Small intestine (tissue), 7 donors: ENCODE data around the gene LCN2. TPM values are rescaled to one million over a fixed set of nuclear protein-coding genes. Genes with fewer than 3 reads are reported as not detected.
A peak's percentile ranks its signal among the peaks of the same experiment; 100 is the strongest.

Experiments used
- DNase-seq, 2 donors: peaks; one replicate each; pipeline versions ENCODE4 v3.0.0 to v3.0.0-alpha.2; 2013
- FAIRE-seq: peaks from 2 replicates; lab custom pipeline; 2012; peaks lifted over from hg19 to GRCh38; lab: Jason Lieb, UNC
- H3K27ac ChIP-seq, 3 donors: one replicate each; pipeline ENCODE4 v1.5.1; 2013; ENCODE audit warnings: low read length in 2 of 3, mild to moderate bottlenecking in 2 of 3, control low read depth in 1 of 3, inconsistent platforms in 1 of 3, low read depth in 1 of 3, moderate library complexity in 1 of 3
- H3K27me3 ChIP-seq, 3 donors: one replicate each; pipeline ENCODE4 v1.6.1; 2013; ENCODE audit warnings: low read length in 3 of 3, inconsistent platforms in 1 of 3; ENCODE audit not compliant: control insufficient read depth in 3 of 3, insufficient read depth in 3 of 3
- H3K36me3 ChIP-seq, 3 donors: one replicate each; pipeline ENCODE4 v1.6.1; 2013; ENCODE audit warnings: low read length in 3 of 3, inconsistent platforms in 1 of 3, low read depth in 1 of 3, mild to moderate bottlenecking in 1 of 3, moderate library complexity in 1 of 3; ENCODE audit not compliant: control insufficient read depth in 3 of 3, insufficient read depth in 2 of 3
- H3K4me1 ChIP-seq, 3 donors: one replicate each; pipeline ENCODE4 v1.6.1; 2013; ENCODE audit warnings: low read length in 2 of 3, inconsistent platforms in 1 of 3, low read depth in 1 of 3, mild to moderate bottlenecking in 1 of 3, moderate library complexity in 1 of 3; ENCODE audit not compliant: control insufficient read depth in 3 of 3, insufficient read depth in 2 of 3
- H3K4me3 ChIP-seq, 3 donors: one replicate each; pipeline ENCODE4 v1.5.1; 2013; ENCODE audit warnings: low read length in 3 of 3, control low read depth in 1 of 3, inconsistent platforms in 1 of 3, low read depth in 1 of 3, mild to moderate bottlenecking in 1 of 3, moderate library complexity in 1 of 3
- H3K9me3 ChIP-seq, 2 donors: one replicate each; pipeline ENCODE4 v1.6.1; 2013; ENCODE audit warnings: low read depth in 1 of 2, low read length in 1 of 2; ENCODE audit not compliant: control insufficient read depth in 2 of 2, insufficient read depth in 1 of 2
- WGBS, 3 donors: extraction: QIAGEN DNeasy Blood & Tissue Kit; methylation state at CpG; one replicate each; pipeline ENCODE4 v1.1.7; 2013; 5-methylcytosine and 5-hydroxymethylcytosine counted together
- polyA plus RNA-seq, 4 donors: library from polyadenylated mRNA; stranded (reverse) in 3 of 4; unstranded in 1 of 4; fragments of 200-250 nt in 3 of 4; fragments of 120-200 nt in 1 of 4; gene quantifications; one replicate each; pipeline versions ENCODE4 v1.2.1 to v1.2.3, GENCODE V29; 2013
- donor health status: healthy with polysubstance abuse.
- donor health status: control.
- donor health status: control.
- donor health status: Bipolar disorder and iron deficiency.
- donor health status: healthy.

LCN2 gene
- polyA plus RNA-seq, 4 donors, result 1.6 to 582 (median 3.7) TPM

DNA sequence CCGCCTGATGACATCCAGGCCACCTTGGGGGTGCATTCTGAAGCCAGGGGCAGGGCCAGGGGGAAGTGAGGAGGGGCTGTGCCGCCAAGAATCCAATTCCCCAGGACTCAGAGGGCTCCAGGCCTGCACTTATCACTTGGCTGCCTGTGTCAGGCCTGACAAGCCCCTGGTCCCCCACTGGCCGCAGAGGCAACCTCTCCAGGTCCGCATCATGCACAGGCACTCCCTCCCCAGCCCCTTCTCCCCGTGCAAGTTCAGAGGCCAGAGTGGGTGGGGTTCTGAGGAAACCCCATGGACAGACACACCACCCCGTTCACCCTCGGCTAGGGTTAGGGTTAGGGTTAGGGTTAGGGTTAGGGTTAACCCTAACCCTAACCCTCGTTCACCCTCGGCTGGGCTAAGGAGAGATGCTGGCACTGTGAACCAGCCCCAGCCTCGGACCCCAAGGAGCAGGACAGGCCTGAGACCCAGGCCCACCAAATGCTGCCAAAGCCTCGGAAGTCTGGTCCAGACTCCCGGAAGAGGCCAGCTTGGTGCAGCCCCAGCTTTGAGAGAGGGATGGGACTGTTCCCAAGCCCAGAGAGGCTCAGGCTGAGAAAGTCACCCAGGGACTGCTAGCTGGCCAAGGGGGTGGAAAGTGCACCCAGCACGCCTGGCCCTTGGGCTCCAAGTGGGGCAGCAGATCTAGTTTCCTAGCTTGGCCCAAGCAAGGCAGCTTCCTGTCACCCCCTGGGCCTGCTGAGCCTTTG lies 4.9 kb downstream of the LCN2 start:
- H3K27ac ChIP-seq, result no peak overlapping the region
- H3K27me3 ChIP-seq, result no peaks in the 10 kb centered on the region
- no peaks in the 10 kb centered on the region for H3K9me3 ChIP-seq
- DNase-seq (no peak), FAIRE-seq (no peak)
- no peak overlapping the region for H3K4me3 ChIP-seq
- H3K36me3 ChIP-seq, result no peaks in the 10 kb centered on the region
- WGBS, 3 donors, result 78 to 87% (median 82%) methylated on average over 13 of the region's 13 CpGs
- peaks cover 0 to 20% (median 4%) of the 10 kb centered on the region in 3 donors for H3K4me1 ChIP-seq

DNA sequence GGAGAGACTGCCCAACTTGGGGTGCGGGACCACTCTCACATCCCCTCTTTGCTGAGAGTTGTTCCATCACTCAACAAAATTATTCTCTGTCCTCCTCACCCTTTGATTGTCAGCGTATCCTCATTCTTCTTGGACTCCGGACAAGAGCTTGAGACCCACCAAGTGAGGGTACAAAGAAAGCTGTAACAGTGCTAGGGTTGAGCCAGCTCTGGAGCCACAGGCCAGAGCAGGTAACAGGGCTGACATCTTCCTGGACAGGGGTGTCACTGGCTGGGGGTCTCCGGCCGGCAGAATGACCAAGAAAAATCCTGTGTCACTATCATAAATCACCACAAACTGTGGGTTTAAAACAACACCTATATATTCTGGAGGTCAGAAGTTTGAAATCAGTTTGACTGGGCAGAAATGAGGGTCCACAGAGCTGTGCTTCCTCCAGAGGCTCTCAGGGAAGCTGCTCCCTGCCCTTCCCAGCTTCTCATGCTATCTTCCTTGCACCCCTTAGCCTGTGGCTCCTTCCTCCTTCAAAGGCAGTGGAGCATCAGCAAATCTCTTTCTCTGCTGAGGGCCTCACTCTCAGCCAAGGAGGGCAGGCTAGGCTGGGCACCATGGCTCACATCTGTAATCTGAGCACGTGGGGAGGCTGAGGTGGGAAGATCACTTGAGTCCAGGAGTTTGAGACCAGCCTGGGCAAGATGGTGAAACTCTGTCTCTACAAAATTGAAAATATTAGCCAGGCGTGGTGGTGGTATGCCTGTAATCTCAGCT lies 6.7 kb downstream of the LCN2 start:
- no peak for FAIRE-seq
- WGBS, 3 donors, result 81 to 91% (median 86%) methylated on average over 7 of the region's 7 CpGs
- no peaks in the 10 kb centered on the region for H3K27me3 ChIP-seq

DNA sequence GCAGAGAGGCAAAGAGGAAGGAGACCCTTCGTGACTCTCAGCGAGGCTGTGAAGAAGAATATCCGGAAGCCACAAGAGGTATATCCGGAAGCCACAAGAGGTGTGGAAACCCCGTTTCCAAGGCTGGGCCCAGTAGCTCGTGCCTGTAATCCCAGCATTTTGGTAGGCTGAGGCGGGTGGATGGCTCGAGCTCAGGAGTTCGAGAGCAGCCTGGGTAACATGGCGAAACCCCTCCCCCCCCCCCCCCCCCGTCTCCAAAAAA lies 10.2 kb downstream of the LCN2 start:
- no peaks in the 10 kb centered on the region for H3K27me3 ChIP-seq
- peak overlapping the region; percentile 61 to 80 (median 71) for H3K27ac ChIP-seq
- peaks cover 0 to 11% (median 0%) of the 10 kb centered on the region in 3 donors for H3K4me1 ChIP-seq
- DNase-seq (peak in 1 of 2 donors; percentile 28), FAIRE-seq (no peak)
- no peaks in the 10 kb centered on the region for H3K9me3 ChIP-seq
- peaks cover 0 to 28% (median 3%) of the 10 kb centered on the region in 3 donors for H3K36me3 ChIP-seq
- peak overlapping the region; percentile 38 to 53 (median 45) for H3K4me3 ChIP-seq
- 23 to 34% (median 34%) methylated on average over 11 of the region's 11 CpGs for WGBS, 3 donors

More for the DNA sequence above, 6.7 kb downstream of the LCN2 start:
- H3K27ac ChIP-seq, result no peak overlapping the region
- DNase-seq, result no peak
- peaks cover 0 to 15% (median 0%) of the 10 kb centered on the region in 3 donors for H3K4me1 ChIP-seq
- H3K9me3 ChIP-seq, result no peaks in the 10 kb centered on the region
- H3K4me3 ChIP-seq, result no peak overlapping the region
- no peaks in the 10 kb centered on the region for H3K36me3 ChIP-seq

DNA sequence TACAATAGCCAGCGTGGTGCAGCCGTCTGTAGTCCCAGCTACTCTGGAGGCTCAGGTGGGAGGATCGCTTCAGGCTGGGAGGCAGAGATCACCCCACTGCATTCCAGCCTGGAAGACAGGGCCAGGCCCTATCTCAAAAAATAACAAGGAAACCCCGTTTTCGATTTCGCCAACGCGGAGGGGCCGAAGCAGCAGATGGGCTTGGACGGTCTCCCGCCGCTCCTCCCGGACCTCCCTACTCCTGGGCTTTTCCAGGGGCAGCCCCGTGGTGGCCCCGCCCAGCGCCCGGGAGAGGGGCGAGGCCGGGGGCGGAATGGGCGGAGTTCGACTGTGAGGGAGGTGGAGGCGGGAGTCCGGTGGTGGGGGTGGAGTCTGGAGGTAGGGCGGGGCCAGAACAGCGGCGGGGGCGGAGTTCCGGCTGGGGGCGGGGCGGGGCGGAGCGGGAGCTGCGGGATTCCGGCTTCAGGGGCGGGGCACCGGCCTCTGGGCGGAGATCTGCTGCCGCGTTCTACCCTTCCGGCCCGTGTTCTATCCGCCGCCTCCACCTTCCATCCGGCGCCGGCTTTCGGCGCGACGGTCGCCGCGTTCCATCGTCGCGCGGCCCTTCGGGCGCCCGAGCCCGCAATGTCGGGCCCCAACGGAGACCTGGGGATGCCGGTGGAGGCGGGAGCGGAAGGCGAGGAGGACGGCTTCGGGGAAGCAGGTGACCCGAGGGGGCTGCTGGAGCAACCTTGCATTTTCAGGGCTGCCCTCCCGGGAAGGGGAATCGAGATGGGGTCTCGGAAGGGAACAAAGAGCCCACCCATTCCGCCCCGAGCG lies 10.7 kb downstream of the LCN2 start, which contains the start of gene BBLN:
TSS of gene BBLN (plus strand) at position 482 of the 819 bp plus-strand sequence. CDS start at position 625, 143 bp downstream.
- Histone ChIP-seq H3K27me3 (no peaks in the 10 kb centered on the region), H3K4me3 (peak within 1 kb of the TSS; percentile 70 to 79 (median 76)), H3K27ac (peak within 1 kb of the TSS; percentile 61 to 86 (median 71)), H3K9me3 (no peaks in the 10 kb centered on the region), H3K36me3 (peaks cover 0 to 34% (median 3%) of the 10 kb centered on the region in 3 donors), H3K4me1 (peaks cover 0 to 11% (median 0%) of the 10 kb centered on the region in 3 donors)
- no peak for FAIRE-seq
- peak; percentile 94 to 95 for DNase-seq
- 0 to 1% (median 1%) methylated on average over 61 to 76 of the region's 77 CpGs for WGBS, 3 donors

DNA sequence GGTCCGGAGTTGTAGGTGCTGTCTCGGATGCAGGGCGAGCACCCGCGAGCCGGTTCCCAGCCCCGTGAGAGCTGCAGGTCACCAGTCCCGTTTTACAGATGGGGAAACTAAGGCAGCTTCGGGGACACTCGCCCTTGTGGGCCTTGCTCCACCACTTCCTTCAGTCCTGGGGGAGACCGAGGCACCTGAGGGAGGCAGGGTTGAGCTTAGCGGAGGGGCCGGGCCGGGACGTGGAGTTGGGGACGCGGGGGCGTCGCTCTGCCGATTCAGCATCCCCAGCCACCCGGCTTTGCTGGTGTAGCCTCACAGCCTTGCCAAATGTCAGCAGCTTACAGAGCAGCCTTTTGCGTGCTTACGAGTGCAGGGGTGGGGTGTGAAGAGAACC lies 11.3 kb downstream of the LCN2 start:
- 1% methylated on average over 22 to 23 of the region's 23 CpGs for WGBS, 3 donors
- Histone ChIP-seq H3K27ac (peak overlapping the region in 2 of 3 donors; percentile 37 to 86), H3K9me3 (no peaks in the 10 kb centered on the region), H3K27me3 (no peaks in the 10 kb centered on the region), H3K4me1 (peaks cover 0 to 11% (median 0%) of the 10 kb centered on the region in 3 donors), H3K36me3 (peaks cover 0 to 39% (median 3%) of the 10 kb centered on the region in 3 donors), H3K4me3 (peak overlapping the region; percentile 70 to 79 (median 76))
- FAIRE-seq, result no peak
- DNase-seq, result no peak

DNA sequence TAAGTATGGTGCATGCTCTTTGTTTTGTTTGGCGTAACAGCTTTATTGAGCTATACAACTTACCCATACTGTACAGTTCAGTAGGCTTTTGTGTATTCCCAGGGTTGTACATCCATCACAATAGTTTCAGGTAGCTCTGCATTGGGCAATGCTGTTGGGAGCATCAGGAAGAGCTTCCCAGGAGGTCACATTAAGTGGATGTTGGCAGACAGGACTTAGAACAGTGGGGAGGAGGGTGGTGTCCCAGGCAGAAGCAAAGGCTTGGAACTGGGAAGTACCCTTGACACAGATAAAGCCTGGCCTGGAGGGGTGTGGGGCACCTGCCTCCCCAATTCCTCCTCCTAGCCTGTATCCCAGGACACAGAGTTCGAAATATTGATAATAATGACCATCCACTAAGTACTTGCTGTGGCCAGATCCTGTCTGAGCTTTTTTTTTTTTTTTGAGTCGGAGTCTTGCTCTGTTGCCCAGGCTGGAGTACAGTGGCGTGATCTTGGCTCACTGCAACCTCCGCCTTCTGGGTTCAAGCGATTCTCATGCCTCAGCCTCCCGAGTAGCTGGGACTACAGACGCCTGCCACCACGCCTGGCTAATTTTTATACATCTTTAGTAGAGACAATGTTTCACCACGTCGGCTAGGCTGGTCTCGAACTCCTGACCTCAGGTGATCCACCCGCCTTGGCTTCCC lies 12.1 kb downstream of the LCN2 start:
- peaks cover 0 to 11% (median 0%) of the 10 kb centered on the region in 3 donors for H3K4me1 ChIP-seq
- FAIRE-seq (no peak), DNase-seq (no peak)
- 88 to 93% (median 92%) methylated on average over 12 to 13 of the region's 13 CpGs for WGBS, 3 donors
- no peaks in the 10 kb centered on the region for H3K27me3 ChIP-seq
- no peak overlapping the region for H3K4me3 ChIP-seq
- H3K27ac ChIP-seq, result no peak overlapping the region
- H3K36me3 ChIP-seq, result peaks cover 3 to 47% (median 5%) of the 10 kb centered on the region in 3 donors
- no peaks in the 10 kb centered on the region for H3K9me3 ChIP-seq

DNA sequence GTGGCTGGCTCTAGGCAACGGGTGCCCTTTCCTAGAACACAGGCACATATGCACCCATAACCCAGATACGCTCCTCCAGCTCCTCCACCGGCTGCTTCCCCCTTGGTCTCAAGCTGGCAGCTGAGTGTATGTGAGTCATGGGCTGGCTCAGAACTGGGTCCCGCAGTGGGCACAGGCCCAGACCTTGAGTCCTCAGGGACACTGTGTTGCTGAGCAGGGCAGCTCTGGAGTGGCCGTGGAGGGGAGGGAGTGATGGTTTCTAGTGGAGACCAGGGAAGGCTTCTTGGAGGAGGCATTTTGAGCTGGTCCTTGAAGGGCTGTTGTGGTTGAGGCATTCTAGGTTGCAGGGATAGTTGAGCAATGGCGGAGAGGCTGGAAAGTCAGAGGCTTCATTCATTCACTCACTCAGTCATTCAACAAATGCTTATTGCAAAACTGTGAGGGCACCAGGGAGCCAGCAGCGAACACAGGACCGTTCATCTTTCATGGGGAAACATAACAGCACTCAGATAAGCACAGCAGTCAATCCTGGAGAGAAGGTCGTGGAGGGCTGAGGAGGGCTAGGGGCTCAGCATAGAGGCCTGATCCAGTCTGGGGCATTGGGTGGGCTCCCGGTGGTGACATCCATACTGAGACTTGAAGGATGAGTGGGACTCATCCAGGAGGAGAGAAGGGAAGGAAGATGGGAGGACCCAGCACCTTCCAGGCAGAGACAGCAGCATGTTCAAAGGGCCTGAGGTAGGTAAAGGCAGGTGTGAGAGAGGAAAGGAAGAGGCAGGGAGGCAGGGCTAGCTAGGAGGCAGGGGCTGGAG lies 13.2 kb downstream of the LCN2 start:
- Histone ChIP-seq H3K4me3 (peak overlapping the region in 1 of 3 donors; percentile 22), H3K4me1 (peaks cover 0 to 11% (median 0%) of the 10 kb centered on the region in 3 donors), H3K27ac (no peak overlapping the region), H3K9me3 (no peaks in the 10 kb centered on the region), H3K36me3 (peaks cover 5 to 57% (median 10%) of the 10 kb centered on the region in 3 donors), H3K27me3 (no peaks in the 10 kb centered on the region)
- FAIRE-seq, result no peak
- no peak for DNase-seq
- 81 to 86% (median 84%) methylated on average over 10 of the region's 10 CpGs for WGBS, 3 donors
